H1 (cell line): ENCODE data around the gene YBX2.

Experiments used
- BRCA1 ChIP-seq: IDR thresholded peaks from 2 replicates; pipeline ENCODE4 v1.6.1; 2012; ENCODE audit warnings: low read depth, low read length, improper control_type of control experiment
- CREB1 ChIP-seq: IDR thresholded peaks from 2 replicates; pipeline ENCODE4 v1.6.1; 2012; ENCODE audit warnings: inconsistent platforms
- EZH2 ChIP-seq: fragments of 200-600 bp; sonication (generic); IDR thresholded peaks from 2 replicates; pipeline ENCODE4 v1.7.1; 2012; ENCODE audit warnings: low read depth, mild to moderate bottlenecking, moderate library complexity, low read length, inconsistent platforms; ENCODE audit not compliant: severe bottlenecking
- GABPA ChIP-seq: IDR thresholded peaks from 2 replicates; pipeline ENCODE4 v1.6.1; 2011; ENCODE audit warnings: mild to moderate bottlenecking, low read length, moderate library complexity, borderline replicate concordance; ENCODE audit not compliant: insufficient read depth
- TAF1 ChIP-seq: IDR thresholded peaks from 2 replicates; pipeline ENCODE4 v1.6.1; 2011; ENCODE audit warnings: mild to moderate bottlenecking, low read depth, low read length
- TF ChIP-seq, protein P1 (sequence below), 3 experiments: IDR thresholded peaks; 1 replicate in 2 of 3; 2 replicates in 1 of 3; pipeline versions ENCODE4 v1.5.1 to v1.6.1; 2011; ENCODE audit warnings: low read length in 3 of 3, mild to moderate bottlenecking in 3 of 3, inconsistent platforms in 2 of 3, low read depth in 1 of 3, moderate library complexity in 1 of 3; ENCODE audit not compliant: insufficient read depth in 1 of 3; ENCODE audit errors: control extremely low read depth in 1 of 3
- TF ChIP-seq, protein P2 (sequence below): IDR thresholded peaks from 2 replicates; pipeline ENCODE4 v1.6.1; 2012; ENCODE audit warnings: inconsistent platforms

DNA sequence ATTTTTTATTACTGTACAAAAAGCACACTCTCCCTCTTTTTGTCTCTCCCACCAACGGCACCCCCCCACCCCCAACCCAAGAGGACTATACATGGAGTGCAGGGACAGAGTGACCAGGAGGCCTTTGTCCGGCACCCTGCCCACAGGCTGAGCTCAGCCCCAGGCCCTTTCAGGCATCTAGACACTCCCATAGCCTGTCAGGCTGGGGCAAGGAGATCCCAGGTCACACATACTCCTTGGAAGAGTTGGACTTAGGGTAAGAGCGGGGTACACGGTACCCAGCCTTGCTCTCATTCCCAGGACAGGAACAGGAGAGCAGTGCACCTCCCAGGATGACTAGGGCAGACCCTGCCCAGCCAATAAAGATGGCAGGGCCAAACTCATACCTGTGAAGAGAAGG lies 34.3 kb downstream of the YBX2 start:
- TF ChIP-seq, protein P1, sequence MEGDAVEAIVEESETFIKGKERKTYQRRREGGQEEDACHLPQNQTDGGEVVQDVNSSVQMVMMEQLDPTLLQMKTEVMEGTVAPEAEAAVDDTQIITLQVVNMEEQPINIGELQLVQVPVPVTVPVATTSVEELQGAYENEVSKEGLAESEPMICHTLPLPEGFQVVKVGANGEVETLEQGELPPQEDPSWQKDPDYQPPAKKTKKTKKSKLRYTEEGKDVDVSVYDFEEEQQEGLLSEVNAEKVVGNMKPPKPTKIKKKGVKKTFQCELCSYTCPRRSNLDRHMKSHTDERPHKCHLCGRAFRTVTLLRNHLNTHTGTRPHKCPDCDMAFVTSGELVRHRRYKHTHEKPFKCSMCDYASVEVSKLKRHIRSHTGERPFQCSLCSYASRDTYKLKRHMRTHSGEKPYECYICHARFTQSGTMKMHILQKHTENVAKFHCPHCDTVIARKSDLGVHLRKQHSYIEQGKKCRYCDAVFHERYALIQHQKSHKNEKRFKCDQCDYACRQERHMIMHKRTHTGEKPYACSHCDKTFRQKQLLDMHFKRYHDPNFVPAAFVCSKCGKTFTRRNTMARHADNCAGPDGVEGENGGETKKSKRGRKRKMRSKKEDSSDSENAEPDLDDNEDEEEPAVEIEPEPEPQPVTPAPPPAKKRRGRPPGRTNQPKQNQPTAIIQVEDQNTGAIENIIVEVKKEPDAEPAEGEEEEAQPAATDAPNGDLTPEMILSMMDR (IDR thresholded peaks at IDR 0.05; ENCODE audit: control extremely low read depth in 1 of 3, insufficient read depth in 1 of 3, low read depth in 1 of 3, low read length in 3 of 3) = no peak
- TF ChIP-seq BRCA1 = no peak
- no peak for TF ChIP-seq CREB1
- TF ChIP-seq, protein P2, sequence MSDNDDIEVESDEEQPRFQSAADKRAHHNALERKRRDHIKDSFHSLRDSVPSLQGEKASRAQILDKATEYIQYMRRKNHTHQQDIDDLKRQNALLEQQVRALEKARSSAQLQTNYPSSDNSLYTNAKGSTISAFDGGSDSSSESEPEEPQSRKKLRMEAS = no peak
- TF ChIP-seq GABPA = no peak
- TF ChIP-seq EZH2 = no peak
- TF ChIP-seq TAF1 = no peak
